NCI-H2227 (cell line): Measurements from ENCODE around the gene FAHD1.
A peak's percentile ranks its signal among the peaks of the same experiment; 100 is the strongest.
"Not testable (repeated sequence)": the region's sequence is repeated elsewhere in the genome, so short reads cannot be mapped to it uniquely, and the experiment has no call there.

Experiments
- DNase-seq: peaks from one replicate; lab custom pipeline; 2025; ENCODE audit not compliant: unreplicated experiment; lab: John Stamatoyannopoulos, UW

The FAHD1 gene

GRCh38 chr16:1788708-1789100 lies 38.3 kb upstream of the FAHD1 start:
- no peak for DNase-seq

GRCh38 chr16:1789643-1790045 lies 37.4 kb upstream of the FAHD1 start:
- DNase-seq: no peak

GRCh38 chr16:1790261-1790610 lies 36.8 kb upstream of the FAHD1 start:
- no peak for DNase-seq

- no peak for DNase-seq
These were observed 36.3 kb upstream of the FAHD1 start for GRCh38 chr16:1790611-1791255.

GRCh38 chr16:1791256-1791942 lies 35.6 kb upstream of the FAHD1 start:
- no peak for DNase-seq

GRCh38 chr16:1791943-1792812 lies 34.8 kb upstream of the FAHD1 start:
- no peak for DNase-seq

GRCh38 chr16:1792836-1793577 lies 34.0 kb upstream of the FAHD1 start:
- no peak for DNase-seq

- DNase-seq: no peak
These were observed 33.3 kb upstream of the FAHD1 start, which contains the start of gene IGFALS for GRCh38 chr16:1793578-1794220. Gene IGFALS, minus strand, starts transcription at chr16:1793705. Its CDS starts 53 bp downstream, at chr16:1793652.

GRCh38 chr16:1794221-1794871 lies 32.7 kb upstream of the FAHD1 start:
- DNase-seq: no peak

GRCh38 chr16:1794908-1795666 lies 31.9 kb upstream of the FAHD1 start:
- no peak for DNase-seq

GRCh38 chr16:1799263-1799662 lies 27.7 kb upstream of the FAHD1 start:
- not testable (repeated sequence) for DNase-seq

GRCh38 chr16:1800701-1801100 lies 26.3 kb upstream of the FAHD1 start:
- no peak for DNase-seq

GRCh38 chr16:1807626-1808025 lies 19.4 kb upstream of the FAHD1 start:
- DNase-seq: no peak

GRCh38 chr16:1808691-1809090 lies 18.3 kb upstream of the FAHD1 start:
- no peak for DNase-seq

GRCh38 chr16:1809281-1809801 lies 17.7 kb upstream of the FAHD1 start:
- DNase-seq: no peak

GRCh38 chr16:1810106-1810505 lies 16.9 kb upstream of the FAHD1 start:
- DNase-seq: no peak

GRCh38 chr16:1810536-1810935 lies 16.5 kb upstream of the FAHD1 start:
- DNase-seq: no peak

- DNase-seq: peak; percentile 80
These were observed 14.3 kb upstream of the FAHD1 start for GRCh38 chr16:1812732-1813163.

- DNase-seq: no peak
These were observed 11.5 kb upstream of the FAHD1 start for GRCh38 chr16:1815461-1815860.
